GM12873 (cell line): ENCODE data around the gene KCND3.

Experiments used
- TF ChIP-seq, protein P1 (sequence below): IDR thresholded peaks from 2 replicates; pipeline ENCODE4 v1.5.1; 2012; ENCODE audit warnings: low read depth, mild to moderate bottlenecking, moderate library complexity, low read length, control low read depth; ENCODE audit not compliant: insufficient read depth; ENCODE audit errors: missing control alignments

KCND3 gene

DNA sequence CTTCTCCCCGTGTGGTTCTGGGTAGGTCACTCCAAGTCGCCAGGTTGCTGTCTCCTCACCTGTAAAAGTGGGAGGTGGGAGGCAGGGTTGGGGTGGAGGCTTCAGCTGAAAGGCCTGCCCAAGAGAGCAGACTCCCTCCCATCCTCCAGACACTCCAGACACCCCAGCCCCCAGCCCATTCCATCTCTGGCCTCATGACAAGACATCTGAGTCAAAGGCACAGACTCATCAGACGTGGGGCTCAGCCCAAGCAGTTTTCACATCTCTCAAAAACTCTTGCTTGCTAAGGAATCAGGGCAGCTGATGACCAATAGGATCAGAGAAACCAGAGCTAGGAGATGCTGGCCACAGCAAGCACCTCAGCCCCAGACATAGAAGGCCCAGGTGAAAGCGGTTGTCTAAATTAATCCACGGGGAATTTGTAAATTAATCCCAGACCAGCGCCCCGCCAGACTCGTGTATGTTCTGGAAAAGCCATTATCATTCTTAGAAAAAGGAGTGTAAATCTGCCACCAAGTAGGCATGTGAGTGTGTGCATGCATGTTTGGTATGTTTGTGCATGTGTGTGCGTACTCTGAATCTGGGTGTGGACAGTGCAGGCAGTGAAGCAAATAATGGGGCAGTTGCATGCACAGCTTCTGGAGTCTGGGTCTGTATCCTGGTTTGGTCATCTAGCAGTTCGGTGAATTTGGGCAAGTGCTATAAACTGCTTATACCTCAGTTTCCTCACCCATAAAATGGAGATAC lies 55.2 kb downstream of the KCND3 start:
- TF ChIP-seq, protein P1, sequence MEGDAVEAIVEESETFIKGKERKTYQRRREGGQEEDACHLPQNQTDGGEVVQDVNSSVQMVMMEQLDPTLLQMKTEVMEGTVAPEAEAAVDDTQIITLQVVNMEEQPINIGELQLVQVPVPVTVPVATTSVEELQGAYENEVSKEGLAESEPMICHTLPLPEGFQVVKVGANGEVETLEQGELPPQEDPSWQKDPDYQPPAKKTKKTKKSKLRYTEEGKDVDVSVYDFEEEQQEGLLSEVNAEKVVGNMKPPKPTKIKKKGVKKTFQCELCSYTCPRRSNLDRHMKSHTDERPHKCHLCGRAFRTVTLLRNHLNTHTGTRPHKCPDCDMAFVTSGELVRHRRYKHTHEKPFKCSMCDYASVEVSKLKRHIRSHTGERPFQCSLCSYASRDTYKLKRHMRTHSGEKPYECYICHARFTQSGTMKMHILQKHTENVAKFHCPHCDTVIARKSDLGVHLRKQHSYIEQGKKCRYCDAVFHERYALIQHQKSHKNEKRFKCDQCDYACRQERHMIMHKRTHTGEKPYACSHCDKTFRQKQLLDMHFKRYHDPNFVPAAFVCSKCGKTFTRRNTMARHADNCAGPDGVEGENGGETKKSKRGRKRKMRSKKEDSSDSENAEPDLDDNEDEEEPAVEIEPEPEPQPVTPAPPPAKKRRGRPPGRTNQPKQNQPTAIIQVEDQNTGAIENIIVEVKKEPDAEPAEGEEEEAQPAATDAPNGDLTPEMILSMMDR, result no peak

GRCh38 chr1:111930356-111930755 lies 59.1 kb downstream of the KCND3 start:
- TF ChIP-seq, protein P1, result no peak

- TF ChIP-seq, protein P1, result no peak
Observed at GRCh38 chr1:111928531-111928930, 60.9 kb downstream of the KCND3 start.

GRCh38 chr1:111927652-111928051 lies 61.8 kb downstream of the KCND3 start:
- TF ChIP-seq, protein P1, result no peak

- TF ChIP-seq, protein P1, result no peak
Observed at GRCh38 chr1:111924786-111925185, 64.7 kb downstream of the KCND3 start.

DNA sequence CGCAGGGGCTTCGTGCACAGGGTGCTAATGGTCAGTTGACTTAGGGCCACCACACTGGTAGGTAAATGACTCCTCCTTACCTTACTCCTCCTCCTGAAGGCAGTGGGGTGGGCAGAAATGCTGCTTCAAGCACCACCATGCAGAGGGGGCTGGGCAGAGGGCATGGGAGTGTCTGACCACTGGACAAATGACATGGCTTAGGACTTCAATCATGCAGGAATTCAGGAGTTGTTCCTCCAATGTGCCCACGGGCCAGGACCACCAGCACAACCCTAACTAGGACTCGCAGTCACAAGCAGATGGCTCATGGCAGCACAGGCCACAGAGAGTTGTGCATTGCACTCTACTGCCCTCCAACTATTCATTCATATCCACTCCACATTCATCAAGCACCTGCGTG lies 65.7 kb downstream of the KCND3 start:
- TF ChIP-seq, protein P1, result no peak

GRCh38 chr1:111921948-111922347 lies 67.5 kb downstream of the KCND3 start:
- TF ChIP-seq, protein P1, result no peak
